ENCODE measurements around the gene WWOX. TPM values are rescaled to one million over a fixed set of nuclear protein-coding genes. Genes with fewer than 3 reads are reported as not detected.

Gene WWOX
- total and polyA plus RNA-seq, 2 of the 8 experiments (the other 6 are each of a cell fraction or from before 2014, with no cell fraction given): 5.4 to 16.7 TPM

DNA sequence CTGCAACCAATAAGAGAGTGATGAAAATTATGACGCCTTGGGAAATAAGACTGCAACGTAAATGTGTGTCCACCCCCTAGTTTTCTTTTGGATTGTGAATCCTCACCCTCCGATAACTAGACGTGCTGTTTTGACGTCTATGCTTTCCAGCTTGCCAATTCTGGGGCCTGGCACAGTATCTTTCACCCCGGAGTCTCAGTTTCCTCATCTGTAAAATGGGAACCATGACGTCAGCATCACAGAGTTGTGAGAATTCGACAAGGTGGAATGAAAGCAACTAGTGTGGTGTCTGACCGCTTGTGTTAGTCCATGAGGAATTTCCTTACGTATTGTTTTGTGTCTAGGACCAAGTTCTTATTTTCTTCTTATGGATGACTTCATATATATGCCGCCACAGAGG is 37.7 kb downstream of the WWOX start:
- Histone ChIP-seq H3K4ac (replicated peaks; ENCODE audit: insufficient read length, low read depth, low read length) (no peak overlapping the region), H2BK15ac (ENCODE audit: low read length) (no peak overlapping the region), H2BK20ac (ENCODE audit: low read length) (no peak overlapping the region), H2BK12ac (ENCODE audit: low read depth, low read length) (no peak overlapping the region), H3K4me3 (ENCODE audit: extremely low read depth in 1 of 4, insufficient read depth in 2 of 4, low read depth in 3 of 4, low read length in 4 of 4) (no peak overlapping the region), H2BK5ac (ENCODE audit: low read depth, low read length) (no peak overlapping the region), H2AK5ac (ENCODE audit: low read depth, low read length) (no peak overlapping the region), H3K4me1 (replicated peaks in 1 of 4; ENCODE audit: control insufficient read depth in 3 of 4, insufficient read depth in 4 of 4, low read length in 3 of 4) (peaks cover 0 to 4% (median 0%) of the 10 kb centered on the region in 4 experiments; a peak in 1 of 7 replicates), H3K79me2 (ENCODE audit: control insufficient read depth in 1 of 2, insufficient read depth in 2 of 2, low read length in 2 of 2) (no peaks in the 10 kb centered on the region), H4K91ac (replicated peaks; ENCODE audit: insufficient read length, low read length) (no peak overlapping the region), H3K18ac (ENCODE audit: extremely low read depth, low read length) (no peak overlapping the region), H3K56ac (replicated peaks; ENCODE audit: insufficient read length, low read depth, low read length) (no peak overlapping the region), H3K23me2 (ENCODE audit: low read depth, low read length) (no peaks in the 10 kb centered on the region), H3K79me1 (ENCODE audit: low read depth, low read length) (no peaks in the 10 kb centered on the region), H3K27me3 (replicated peaks in 1 of 4; ENCODE audit: control insufficient read depth in 3 of 4, extremely low read depth in 1 of 4, insufficient read depth in 3 of 4, low read length in 3 of 4) (peaks cover 0 to 1% (median 0%) of the 10 kb centered on the region in 4 experiments; a peak in 2 of 7 replicates), H3K4me2 (ENCODE audit: insufficient read depth in 1 of 2, low read depth in 2 of 2, low read length in 2 of 2) (no peak overlapping the region), H3K9me3 (ENCODE audit: insufficient read depth in 2 of 2, low read depth in 1 of 2, low read length in 1 of 2) (no peaks in the 10 kb centered on the region), H3K36me3 (ENCODE audit: control insufficient read depth in 2 of 4, insufficient read depth in 4 of 4, low read length in 3 of 4) (no peaks in the 10 kb centered on the region), H3K23ac (ENCODE audit: insufficient read length) (no peak overlapping the region), H4K5ac (ENCODE audit: insufficient read length, low read depth, low read length) (no peak overlapping the region), H2AFZ (ENCODE audit: low read length) (no peak overlapping the region), H3K9ac (replicated peaks in 1 of 4; ENCODE audit: extremely low read depth in 1 of 4, low read depth in 3 of 4, low read length in 3 of 4) (no peak overlapping the region), H3K27ac (ENCODE audit: low read depth, low read length) (no peak overlapping the region), H4K8ac (ENCODE audit: extremely low read depth, insufficient read depth, low read length) (no peak overlapping the region), H3K14ac (ENCODE audit: insufficient read length) (no peak overlapping the region), H4K20me1 (replicated peaks in 1 of 2; ENCODE audit: control insufficient read depth in 1 of 2, insufficient read depth in 2 of 2, low read length in 2 of 2) (no peaks in the 10 kb centered on the region), H2BK120ac (replicated peaks; ENCODE audit: low read depth, low read length) (no peak overlapping the region)
- TF ChIP-seq POU5F1 (IDR thresholded peaks at IDR 0.05; ENCODE audit: low read depth, low read length): no peak
- 92% methylated on average over 11 of the region's 11 CpGs; no CpG with 5 or more reads in 1 of the 2 experiments for WGBS, 2 experiments (ENCODE audit: extremely low coverage in 1 of 2, insufficient coverage in 1 of 2, insufficient read length in 1 of 2, insufficient replicate concordance in 2 of 2, low coverage in 1 of 2, low lambda C conversion rate in 2 of 2, missing lambda C conversion rate in 1 of 2)
- ChIA-PET CTCF (ENCODE audit: partially characterized antibody) (interaction anchor here (1.1 kb wide), 1 partner anchor 52 kb away, joined by 4 read pairs; no protein-coding TSS in a partner anchor), POLR2A (ENCODE audit: partially characterized antibody) (no interaction called here)
- FAIRE-seq (no peak), DNase-seq (ENCODE audit: low read depth in 1 of 2, low spot score in 2 of 2) (no peak)

All from H1 (cell line).